PFSK-1 (cell line): ENCODE data around the gene MINK1.

Experiments
- FOXP2 ChIP-seq: optimal IDR thresholded peaks from 2 replicates; pipeline ENCODE3; 2011; ENCODE audit warnings: borderline replicate concordance, control low read depth, inconsistent platforms; ENCODE audit not compliant: insufficient read depth; ENCODE audit errors: extremely low read length, extremely low read depth
- POLR2AphosphoS5 ChIP-seq: IDR thresholded peaks from 2 replicates; pipeline ENCODE4 v1.6.1; 2012; ENCODE audit warnings: low read depth, mild to moderate bottlenecking, control low read depth, low read length, moderate library complexity
- REST ChIP-seq, 2 experiments: IDR thresholded peaks; 2 replicates each; pipeline versions ENCODE4 v1.6.1 to v1.8.0; 2011 to 2012; ENCODE audit warnings: low read depth in 2 of 2, low read length in 2 of 2, control low read depth in 1 of 2, inconsistent platforms in 1 of 2, mild to moderate bottlenecking in 1 of 2, moderate library complexity in 1 of 2; ENCODE audit not compliant: insufficient read depth in 1 of 2
- SIN3A ChIP-seq: IDR thresholded peaks from 2 replicates; pipeline ENCODE4 v1.6.1; 2012; ENCODE audit warnings: mild to moderate bottlenecking, low read length, moderate library complexity, borderline replicate concordance; ENCODE audit not compliant: insufficient read depth
- TAF1 ChIP-seq: IDR thresholded peaks from 2 replicates; pipeline ENCODE4 v1.6.1; 2012; ENCODE audit warnings: low read length, control low read depth, borderline replicate concordance; ENCODE audit not compliant: insufficient read depth

MINK1 gene

GRCh38 chr17:4860651-4861050 lies 27.5 kb downstream of the MINK1 start:
- TF ChIP-seq TAF1: no peak
- no peak for TF ChIP-seq SIN3A
- TF ChIP-seq POLR2AphosphoS5: no peak
- no peak for TF ChIP-seq REST (IDR thresholded peaks at IDR 0.05; ENCODE audit: insufficient read depth in 1 of 2, low read depth in 2 of 2, low read length in 2 of 2)
- TF ChIP-seq FOXP2: no peak

GRCh38 chr17:4861052-4861451 lies 27.9 kb downstream of the MINK1 start:
- TF ChIP-seq POLR2AphosphoS5 (no peak), REST (IDR thresholded peaks at IDR 0.05; ENCODE audit: insufficient read depth in 1 of 2, low read depth in 2 of 2, low read length in 2 of 2) (no peak), TAF1 (no peak), FOXP2 (no peak), SIN3A (no peak)

GRCh38 chr17:4862720-4863119 lies 29.6 kb downstream of the MINK1 start:
- TF ChIP-seq POLR2AphosphoS5 (no peak), TAF1 (no peak), REST (IDR thresholded peaks at IDR 0.05; ENCODE audit: insufficient read depth in 1 of 2, low read depth in 2 of 2, low read length in 2 of 2) (no peak)

GRCh38 chr17:4863321-4863720 lies 30.2 kb downstream of the MINK1 start:
- TF ChIP-seq POLR2AphosphoS5 (no peak), REST (IDR thresholded peaks at IDR 0.05; ENCODE audit: insufficient read depth in 1 of 2, low read depth in 2 of 2, low read length in 2 of 2) (no peak), FOXP2 (no peak), SIN3A (no peak), TAF1 (no peak)

- TF ChIP-seq TAF1: no peak
- no peak for TF ChIP-seq REST (IDR thresholded peaks at IDR 0.05; ENCODE audit: insufficient read depth in 1 of 2, low read depth in 2 of 2, low read length in 2 of 2)
- no peak for TF ChIP-seq POLR2AphosphoS5
- no peak for TF ChIP-seq SIN3A
These were observed 37.7 kb downstream of the MINK1 start for GRCh38 chr17:4870855-4871254.
